ENCODE measurements around the gene RPS24.

- no peak for TF ChIP-seq CTCF (conservative IDR thresholded peaks at IDR 0.05; ENCODE audit: low read depth in 2 of 2)
- no peak for TF ChIP-seq EZH2phosphoT487 (IDR thresholded peaks at IDR 0.05; ENCODE audit: unreplicated experiment)
- no peak for TF ChIP-seq POLR2AphosphoS5 (IDR thresholded peaks at IDR 0.05; ENCODE audit: low read depth)
- no peak for TF ChIP-seq CREB1 (CRISPR knock-in tag; IDR thresholded peaks at IDR 0.05; ENCODE audit: low read depth)
- TF ChIP-seq REST (IDR thresholded peaks at IDR 0.05; ENCODE audit: unreplicated experiment): no peak
- no peak for TF ChIP-seq JUNB (IDR thresholded peaks at IDR 0.05; ENCODE audit: unreplicated experiment)
- no peak for TF ChIP-seq EZH2 (IDR thresholded peaks at IDR 0.05; ENCODE audit: low read depth, unreplicated experiment)
- no peak for TF ChIP-seq STAT1 (IDR thresholded peaks at IDR 0.05; ENCODE audit: unreplicated experiment)
Measured at GRCh38 chr10:78053211-78053868, 19.7 kb downstream of the RPS24 start.
